NCI-H345 treated with DMSO at 0.1 percent for 48 hours (cell line): ENCODE measurements around the gene RTEL1.
A peak's percentile ranks its signal among the peaks of the same experiment; 100 is the strongest.

Source experiments
- DNase-seq: peaks from one replicate; lab custom pipeline; 2025; ENCODE audit not compliant: unreplicated experiment; lab: John Stamatoyannopoulos, UW

RTEL1 gene

DNA sequence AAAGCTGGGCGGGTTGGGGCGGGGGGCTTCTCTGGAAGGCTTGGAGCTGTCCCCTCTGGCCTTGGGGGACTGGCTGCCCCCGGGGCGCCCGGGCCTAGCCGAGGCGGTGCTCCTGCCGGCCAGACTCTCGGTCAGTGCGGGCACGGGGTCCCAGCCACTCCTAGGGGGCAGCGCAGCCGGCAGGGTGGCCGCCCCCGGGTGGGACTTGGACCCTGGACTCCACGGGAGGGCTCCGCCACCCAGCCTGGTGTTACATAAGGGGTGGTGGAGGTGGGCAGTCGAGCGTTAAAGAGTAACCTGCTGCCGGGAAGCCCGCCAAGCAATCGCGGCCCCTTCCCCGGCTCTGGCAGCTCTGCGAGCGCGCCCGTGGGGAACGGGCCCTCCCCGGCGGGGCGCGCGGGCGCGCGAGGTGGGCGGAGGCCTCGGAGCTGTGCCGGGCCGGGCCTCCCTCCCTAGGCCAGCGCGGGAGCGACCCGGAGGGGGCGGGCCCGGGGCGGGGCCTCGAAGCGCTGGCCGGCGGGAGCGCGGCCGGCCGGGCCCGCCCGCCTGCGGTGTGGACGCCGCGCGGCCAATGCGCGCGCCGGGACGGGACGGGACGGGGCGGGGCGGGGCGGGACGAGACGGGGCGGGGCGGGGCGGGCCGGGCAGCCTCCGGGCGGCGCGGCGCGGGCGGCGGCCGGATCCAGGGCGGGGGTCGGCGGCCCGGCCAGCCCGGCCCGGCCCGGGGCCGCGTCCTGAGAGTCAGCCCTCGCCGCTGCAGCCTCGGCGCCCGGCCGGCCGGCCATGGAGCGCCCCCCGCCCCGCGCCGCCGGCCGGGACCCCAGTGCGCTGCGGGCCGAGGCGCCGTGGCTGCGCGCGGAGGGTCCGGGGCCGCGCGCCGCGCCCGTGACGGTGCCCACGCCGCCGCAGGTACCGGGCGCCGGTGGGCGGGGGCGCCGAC lies 81.3 kb downstream of the RTEL1 start, which contains the start of gene SLC2A4RG:
Gene SLC2A4RG, plus strand, starts transcription at position 647 of the 940 bp plus-strand sequence. Its CDS starts 137 bp downstream, at position 784.
- peak; percentile 35 for DNase-seq

GRCh38 chr20:63740070-63740626 lies 82.0 kb downstream of the RTEL1 start:
- DNase-seq, result no peak

GRCh38 chr20:63740627-63741353 lies 82.7 kb downstream of the RTEL1 start:
- DNase-seq, result peak; percentile 83

DNA sequence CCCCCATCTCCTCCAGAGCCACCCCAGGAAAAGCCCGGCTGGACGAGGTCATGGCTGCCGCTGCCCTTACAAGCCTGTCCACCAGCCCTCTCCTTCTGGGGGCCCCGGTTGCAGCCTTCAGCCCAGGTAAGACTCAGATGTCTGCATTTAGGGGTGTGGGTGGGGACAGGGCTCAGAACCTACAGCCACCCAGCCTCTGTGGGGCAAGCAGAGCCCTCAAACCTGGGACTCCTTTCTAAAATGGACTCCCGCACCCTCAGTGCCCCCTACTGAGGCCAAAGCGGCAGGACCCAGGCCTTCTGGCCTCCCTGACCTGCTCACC lies 83.2 kb downstream of the RTEL1 start:
- no peak for DNase-seq

DNA sequence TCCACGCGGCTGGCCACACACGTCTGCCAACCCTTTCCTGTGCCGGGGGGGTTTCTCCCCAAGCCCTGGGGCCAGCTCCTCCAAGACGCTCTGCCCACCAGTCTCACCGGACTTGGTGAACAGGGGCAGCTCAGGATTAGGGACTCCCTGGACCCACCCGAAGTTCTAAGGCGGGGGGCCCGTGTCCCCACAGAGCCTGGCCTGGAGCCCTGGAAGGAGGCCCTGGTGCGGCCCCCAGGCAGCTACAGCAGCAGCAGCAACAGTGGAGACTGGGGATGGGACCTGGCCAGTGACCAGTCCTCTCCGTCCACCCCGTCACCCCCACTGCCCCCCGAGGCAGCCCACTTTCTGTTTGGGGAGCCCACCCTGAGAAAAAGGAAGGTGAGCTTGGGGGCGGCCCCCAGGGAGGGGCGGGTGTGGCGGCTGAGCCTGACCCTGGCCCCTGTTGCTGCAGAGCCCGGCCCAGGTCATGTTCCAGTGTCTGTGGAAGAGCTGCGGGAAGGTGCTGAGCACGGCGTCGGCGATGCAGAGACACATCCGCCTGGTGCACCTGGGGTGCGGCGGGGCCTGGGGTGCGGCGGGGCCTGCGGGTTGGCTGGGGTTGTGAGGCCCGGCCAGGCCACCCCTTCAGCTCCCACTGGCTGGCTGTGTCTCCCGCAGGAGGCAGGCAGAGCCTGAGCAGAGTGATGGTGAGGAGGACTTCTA lies 83.7 kb downstream of the RTEL1 start:
- DNase-seq, result no peak

GRCh38 chr20:63742381-63743024 lies 84.4 kb downstream of the RTEL1 start:
- no peak for DNase-seq

DNA sequence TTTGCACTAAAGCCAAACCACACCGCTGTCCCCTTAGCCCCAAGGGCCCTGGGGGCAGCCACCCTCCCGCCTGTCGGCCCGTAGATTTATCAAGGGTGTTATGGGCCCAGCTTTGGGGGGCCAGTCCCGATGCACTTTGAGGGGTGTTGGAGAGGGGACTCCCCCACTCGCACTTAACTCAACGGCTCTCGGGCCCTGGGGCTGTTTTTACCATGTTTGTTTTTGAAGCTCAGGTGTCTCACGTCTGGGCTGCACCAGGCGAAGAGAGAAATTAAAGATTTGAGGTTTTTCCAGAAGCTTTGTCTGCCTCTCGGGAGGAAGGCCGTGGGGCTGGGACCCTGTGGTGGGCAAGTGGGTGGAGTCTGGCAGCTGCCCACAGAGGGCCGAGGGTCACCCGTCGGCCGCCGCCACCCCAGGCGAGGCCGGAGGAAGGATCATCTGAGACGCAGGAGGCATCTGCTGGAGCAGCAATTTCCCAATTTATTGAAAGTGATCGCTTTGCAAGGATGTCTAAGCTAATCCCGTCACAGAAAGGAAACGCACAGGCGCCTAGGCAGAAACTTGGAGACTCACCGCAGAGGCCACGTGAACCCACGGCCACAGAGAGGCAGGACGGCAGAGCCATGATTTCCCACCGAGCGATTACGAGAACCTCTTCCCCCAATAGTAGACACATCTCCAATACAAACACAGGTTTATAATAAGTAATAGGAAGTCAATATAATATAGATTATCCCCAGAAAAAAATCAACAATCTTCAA lies 85.3 kb downstream of the RTEL1 start:
- DNase-seq, result no peak

- DNase-seq, result no peak
Measured at GRCh38 chr20:63744158-63744557, 86.0 kb downstream of the RTEL1 start.

GRCh38 chr20:63744574-63745423 lies 86.7 kb downstream of the RTEL1 start:
- DNase-seq, result no peak

- DNase-seq, result no peak
Measured at GRCh38 chr20:63745424-63745805, 87.3 kb downstream of the RTEL1 start.
